GM21381 (cell line): ENCODE measurements around the gene SLC16A13.
"Not testable (repeated sequence)": the region's sequence is repeated elsewhere in the genome, so short reads cannot be mapped to it uniquely, and the experiment has no call there.

ENCODE experiments used
- ATAC-seq: cut with Tn5 transposase; IDR thresholded peaks from one replicate; pipeline ENCODE4 v1.9.1; 2021; ENCODE audit warnings: mild to moderate bottlenecking, moderate library complexity; ENCODE audit not compliant: unreplicated experiment

The SLC16A13 gene

GRCh38 chr17:7058831-7059447 is 23.1 kb downstream of the SLC16A13 start:
- ATAC-seq = no peak

- ATAC-seq = no peak
These were observed 24.5 kb downstream of the SLC16A13 start for GRCh38 chr17:7060165-7060891.

GRCh38 chr17:7063518-7064094 is 27.8 kb downstream of the SLC16A13 start:
- ATAC-seq = no peak

- ATAC-seq = no peak
These were observed 28.4 kb downstream of the SLC16A13 start for GRCh38 chr17:7064261-7064660.

- no peak for ATAC-seq
These were observed 31.4 kb downstream of the SLC16A13 start for GRCh38 chr17:7067198-7067597.

GRCh38 chr17:7068268-7068667 is 32.5 kb downstream of the SLC16A13 start:
- no peak for ATAC-seq

GRCh38 chr17:7070712-7071111 is 34.9 kb downstream of the SLC16A13 start:
- ATAC-seq = no peak

- no peak for ATAC-seq
These were observed 36.6 kb downstream of the SLC16A13 start for GRCh38 chr17:7072406-7072805.

GRCh38 chr17:7074931-7075330 is 39.1 kb downstream of the SLC16A13 start:
- no peak for ATAC-seq

- ATAC-seq = no peak
These were observed 42.2 kb downstream of the SLC16A13 start for GRCh38 chr17:7077911-7078546.

GRCh38 chr17:7078711-7079110 is 42.9 kb downstream of the SLC16A13 start:
- no peak for ATAC-seq

- no peak for ATAC-seq
These were observed 44.0 kb downstream of the SLC16A13 start, which contains the start of gene CLEC10A for GRCh38 chr17:7079581-7080455. CLEC10A (minus strand) TSS chr17:7080251; CDS start chr17:7078812, 1,439 bp downstream.

- ATAC-seq = no peak
These were observed 44.7 kb downstream of the SLC16A13 start for GRCh38 chr17:7080456-7081041.

GRCh38 chr17:7081341-7082062 is 45.7 kb downstream of the SLC16A13 start:
- ATAC-seq = no peak

- no peak for ATAC-seq
These were observed 47.8 kb downstream of the SLC16A13 start for GRCh38 chr17:7083592-7083991.

GRCh38 chr17:7084088-7084487 is 48.3 kb downstream of the SLC16A13 start:
- no peak for ATAC-seq

- not testable (repeated sequence) for ATAC-seq
These were observed 52.6 kb downstream of the SLC16A13 start for GRCh38 chr17:7088442-7088841.

GRCh38 chr17:7089570-7089969 is 53.8 kb downstream of the SLC16A13 start:
- ATAC-seq = not testable (repeated sequence)
